Measurements from ENCODE around the gene CALML4. TPM values are rescaled to one million over a fixed set of nuclear protein-coding genes. Genes with fewer than 3 reads are reported as not detected.

The CALML4 gene
- total RNA-seq, 4 donors from 2014 or later, result 16.8 to 77.8 (median 48.9) TPM

DNA sequence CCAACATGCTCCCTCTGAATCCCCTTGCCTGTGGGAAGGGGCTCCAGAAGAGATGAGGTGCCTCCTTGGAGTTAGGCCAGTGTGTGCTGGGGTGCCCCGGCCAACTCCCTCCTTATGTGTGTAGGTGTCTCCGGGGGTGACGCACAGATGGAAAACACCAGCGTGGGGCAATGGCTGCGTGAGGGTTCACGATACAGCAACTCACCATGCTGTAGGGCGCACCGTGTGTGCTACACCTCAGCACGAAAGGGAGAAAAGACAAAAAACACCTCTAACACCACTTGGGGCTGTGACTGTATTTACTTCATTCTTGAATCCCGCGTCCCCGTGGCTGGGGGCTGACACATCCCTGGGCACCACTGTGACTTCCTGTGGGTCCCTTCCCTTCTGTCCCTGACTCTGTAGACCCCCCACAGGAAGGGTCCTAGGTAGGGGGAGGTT, 1.6 kb upstream of the CALML4 start:
- H3K36me3 ChIP-seq, result peaks cover 0 to 6% of the 10 kb centered on the region in 2 donors
- TF ChIP-seq, protein P1, sequence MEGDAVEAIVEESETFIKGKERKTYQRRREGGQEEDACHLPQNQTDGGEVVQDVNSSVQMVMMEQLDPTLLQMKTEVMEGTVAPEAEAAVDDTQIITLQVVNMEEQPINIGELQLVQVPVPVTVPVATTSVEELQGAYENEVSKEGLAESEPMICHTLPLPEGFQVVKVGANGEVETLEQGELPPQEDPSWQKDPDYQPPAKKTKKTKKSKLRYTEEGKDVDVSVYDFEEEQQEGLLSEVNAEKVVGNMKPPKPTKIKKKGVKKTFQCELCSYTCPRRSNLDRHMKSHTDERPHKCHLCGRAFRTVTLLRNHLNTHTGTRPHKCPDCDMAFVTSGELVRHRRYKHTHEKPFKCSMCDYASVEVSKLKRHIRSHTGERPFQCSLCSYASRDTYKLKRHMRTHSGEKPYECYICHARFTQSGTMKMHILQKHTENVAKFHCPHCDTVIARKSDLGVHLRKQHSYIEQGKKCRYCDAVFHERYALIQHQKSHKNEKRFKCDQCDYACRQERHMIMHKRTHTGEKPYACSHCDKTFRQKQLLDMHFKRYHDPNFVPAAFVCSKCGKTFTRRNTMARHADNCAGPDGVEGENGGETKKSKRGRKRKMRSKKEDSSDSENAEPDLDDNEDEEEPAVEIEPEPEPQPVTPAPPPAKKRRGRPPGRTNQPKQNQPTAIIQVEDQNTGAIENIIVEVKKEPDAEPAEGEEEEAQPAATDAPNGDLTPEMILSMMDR (IDR thresholded peaks at IDR 0.05), result no peak
- TF ChIP-seq POLR2AphosphoS5 (IDR thresholded peaks at IDR 0.05), result no peak
- no peak for TF ChIP-seq POLR2A (IDR thresholded peaks at IDR 0.05)
- TF ChIP-seq EP300 (IDR thresholded peaks at IDR 0.05), result no peak
- no peak for ATAC-seq
- H3K4me3 ChIP-seq, result no peak overlapping the region
- peaks cover 0 to 53% (median 27%) of the 10 kb centered on the region in 3 donors for H3K4me1 ChIP-seq
- H3K27me3 ChIP-seq, result no peaks in the 10 kb centered on the region
- peak overlapping the region in 1 of 4 donors; percentile 72 for H3K27ac ChIP-seq
- WGBS, 2 donors (ENCODE audit: low coverage in 1 of 2), result 84 to 96% methylated on average over 5 of the region's 12 CpGs
- H3K9me3 ChIP-seq, result no peaks in the 10 kb centered on the region

DNA sequence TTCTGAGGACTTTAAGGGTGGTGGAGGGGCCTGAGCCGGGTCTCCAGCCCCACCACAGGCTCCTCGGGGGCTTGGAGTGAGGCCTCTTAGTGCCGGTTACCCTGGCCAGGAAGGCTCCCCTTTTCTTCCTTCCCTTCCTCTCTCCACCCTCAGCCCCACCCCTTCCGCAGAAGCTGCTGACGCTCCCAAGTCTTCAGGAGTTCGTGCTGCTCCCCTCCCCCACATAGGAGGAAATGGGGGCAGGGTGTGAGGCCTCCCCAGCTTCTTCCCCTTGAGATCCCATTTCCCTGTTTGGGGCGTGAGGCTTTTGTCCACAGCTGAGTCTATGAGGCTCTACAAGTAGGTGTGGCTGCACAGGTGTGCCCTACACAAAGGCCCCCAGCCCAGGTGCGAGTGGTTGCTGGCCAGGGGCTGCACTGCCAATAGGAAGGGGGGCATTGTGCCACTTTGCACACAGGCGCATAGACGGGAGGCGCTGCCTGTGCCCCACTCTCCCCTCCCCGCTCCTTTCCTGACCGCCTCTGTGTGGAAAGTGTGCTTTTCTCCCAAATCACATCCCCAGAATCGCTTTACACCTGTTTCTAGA, 915 bp upstream of the CALML4 start:
- peaks cover 0 to 6% of the 10 kb centered on the region in 2 donors for H3K36me3 ChIP-seq
- H3K27me3 ChIP-seq, result no peaks in the 10 kb centered on the region
- WGBS, 2 donors (ENCODE audit: low coverage in 1 of 2), result 40 to 70% methylated on average over 1 to 10 of the region's 14 CpGs
- TF ChIP-seq EP300 (IDR thresholded peaks at IDR 0.05) (no peak), POLR2AphosphoS5 (IDR thresholded peaks at IDR 0.05) (no peak), POLR2A (IDR thresholded peaks at IDR 0.05) (no peak)
- TF ChIP-seq, protein P1 (IDR thresholded peaks at IDR 0.05), result no peak
- peak overlapping the region in 1 of 2 donors; percentile 47 for H3K4me3 ChIP-seq
- peak; percentile 44 for ATAC-seq
- H3K4me1 ChIP-seq, result peaks cover 0 to 55% (median 29%) of the 10 kb centered on the region in 3 donors
- H3K9me3 ChIP-seq, result no peaks in the 10 kb centered on the region
- peak overlapping the region in 3 of 4 donors; percentile 30 to 72 (median 63) for H3K27ac ChIP-seq

DNA sequence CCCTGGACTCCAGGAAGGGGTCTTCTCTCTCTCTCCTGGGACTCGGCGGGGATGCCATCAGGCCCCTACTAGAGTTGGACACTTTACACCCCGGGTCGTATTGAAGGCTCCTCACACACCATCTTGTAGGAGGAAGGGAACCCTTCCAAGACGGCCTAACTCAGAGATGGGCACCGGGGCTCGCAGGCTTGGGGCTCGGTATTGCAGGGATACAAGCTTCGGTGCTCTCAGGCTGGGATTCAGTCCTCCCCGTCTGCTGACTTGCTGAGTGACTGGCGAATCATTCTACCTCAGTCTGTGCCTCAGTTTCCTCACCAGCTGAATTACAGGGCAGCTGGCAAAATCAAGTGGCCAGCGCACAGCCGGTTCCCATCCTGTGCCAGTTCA, 419 bp upstream of the CALML4 start:
- peak overlapping the region in 3 of 4 donors; percentile 30 to 72 (median 63) for H3K27ac ChIP-seq
- H3K36me3 ChIP-seq, result peaks cover 0 to 6% of the 10 kb centered on the region in 2 donors
- ATAC-seq, result peak; percentile 8
- no peaks in the 10 kb centered on the region for H3K9me3 ChIP-seq
- WGBS, 2 donors (ENCODE audit: low coverage in 1 of 2), result 60 to 90% methylated on average over 1 to 2 of the region's 13 CpGs
- peaks cover 0 to 55% (median 31%) of the 10 kb centered on the region in 3 donors for H3K4me1 ChIP-seq
- TF ChIP-seq POLR2AphosphoS5 (IDR thresholded peaks at IDR 0.05) (no peak), POLR2A (IDR thresholded peaks at IDR 0.05) (no peak), EP300 (IDR thresholded peaks at IDR 0.05) (no peak)
- TF ChIP-seq, protein P1 (IDR thresholded peaks at IDR 0.05), result no peak
- peak overlapping the region in 1 of 2 donors; percentile 47 for H3K4me3 ChIP-seq
- H3K27me3 ChIP-seq, result no peaks in the 10 kb centered on the region

DNA sequence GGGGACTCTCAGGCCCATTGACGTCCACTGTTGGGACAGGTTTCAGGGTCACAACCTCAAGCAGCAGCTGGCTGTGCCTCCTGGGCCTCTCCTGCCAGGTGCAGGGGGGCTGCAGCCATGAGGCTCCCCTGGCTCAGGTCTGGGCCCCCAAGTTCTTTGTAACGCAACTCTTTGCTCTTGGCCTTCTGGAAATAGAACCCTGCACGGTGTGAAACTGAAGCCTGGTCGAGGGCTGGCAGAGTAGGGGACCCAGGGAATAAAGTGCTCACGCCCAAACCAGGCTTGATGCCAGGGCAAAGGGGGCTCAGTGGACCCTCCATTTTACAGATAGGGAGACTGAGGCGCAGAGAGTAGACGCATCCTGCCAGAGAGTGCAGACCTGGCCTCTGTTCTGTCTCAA, 771 bp downstream of the CALML4 start:
- 70 to 81% methylated on average over 2 to 4 of the region's 7 CpGs for WGBS, 2 donors (ENCODE audit: low coverage in 1 of 2)
- H3K4me1 ChIP-seq, result peaks cover 0 to 58% (median 34%) of the 10 kb centered on the region in 3 donors
- no peaks in the 10 kb centered on the region for H3K9me3 ChIP-seq
- TF ChIP-seq EP300 (IDR thresholded peaks at IDR 0.05) (no peak), POLR2AphosphoS5 (IDR thresholded peaks at IDR 0.05) (no peak), POLR2A (IDR thresholded peaks at IDR 0.05) (no peak)
- TF ChIP-seq, protein P1 (IDR thresholded peaks at IDR 0.05), result no peak
- peak overlapping the region in 2 of 4 donors; percentile 30 to 72 for H3K27ac ChIP-seq
- H3K36me3 ChIP-seq, result peaks cover 0 to 6% of the 10 kb centered on the region in 2 donors
- no peak for ATAC-seq
- H3K4me3 ChIP-seq, result peak overlapping the region; percentile 10 to 47
- H3K27me3 ChIP-seq, result no peaks in the 10 kb centered on the region

DNA sequence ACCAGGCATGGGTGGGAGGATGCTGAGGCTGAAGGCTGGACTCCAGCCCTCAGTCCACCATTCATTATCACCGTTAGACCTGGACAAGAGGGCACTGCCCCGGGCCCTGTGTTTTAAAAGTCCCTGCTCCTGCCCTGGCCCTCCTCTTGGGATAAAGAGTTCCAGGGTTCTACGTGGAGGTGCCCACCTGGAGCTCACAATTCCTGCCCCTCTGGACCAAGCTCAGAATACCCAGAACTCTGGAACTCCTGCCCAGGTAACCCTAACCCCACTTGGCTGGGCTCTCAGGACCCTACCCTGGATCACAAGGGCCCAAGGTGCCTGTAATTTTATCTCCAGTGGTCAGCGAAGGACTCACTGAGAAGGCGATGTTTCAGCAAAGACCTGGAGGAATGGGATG, 1.2 kb downstream of the CALML4 start:
- TF ChIP-seq, protein P1 (IDR thresholded peaks at IDR 0.05), result no peak
- TF ChIP-seq POLR2AphosphoS5 (IDR thresholded peaks at IDR 0.05) (no peak), POLR2A (IDR thresholded peaks at IDR 0.05) (no peak), EP300 (IDR thresholded peaks at IDR 0.05) (no peak)
- WGBS, 2 donors (ENCODE audit: low coverage in 1 of 2), result 80% methylated on average over 1 of the region's 5 CpGs; no CpG with 5 or more reads in 1 of the 2 donors
- peak overlapping the region; percentile 10 to 47 for H3K4me3 ChIP-seq

More for the DNA sequence above, 1.2 kb downstream of the CALML4 start:
- ATAC-seq, result no peak
- H3K4me1 ChIP-seq, result peaks cover 0 to 58% (median 34%) of the 10 kb centered on the region in 3 donors
- no peaks in the 10 kb centered on the region for H3K27me3 ChIP-seq
- peaks cover 0 to 6% of the 10 kb centered on the region in 2 donors for H3K36me3 ChIP-seq
- no peaks in the 10 kb centered on the region for H3K9me3 ChIP-seq
- peak overlapping the region in 1 of 4 donors; percentile 72 for H3K27ac ChIP-seq

Measured in gastroesophageal sphincter (tissue), 4 donors.